Body of pancreas (tissue), 4 donors: Measurements from ENCODE around the gene TNFRSF25. TPM values are rescaled to one million over a fixed set of nuclear protein-coding genes. Genes with fewer than 3 reads are reported as not detected.

Source experiments
- ATAC-seq: fragments of 150-250 bp; one replicate; pipeline ENCODE4 v1.9.1; 2016
- DNase-seq, 4 donors: peaks; one replicate each; pipeline ENCODE4 v3.0.0-alpha.2; 2019
- H3K27ac ChIP-seq, 4 donors: fragments of 200-600 bp; sonication (generic); 1 replicate in 3 of 4; 2 replicates in 1 of 4; pipeline versions ENCODE4 v1.5.1 to v1.6.1; 2016 to 2019; ENCODE audit warnings: mild to moderate bottlenecking in 1 of 4, mixed read lengths in 1 of 4, moderate library complexity in 1 of 4
- H3K27me3 ChIP-seq, 2 donors: fragments of 200-600 bp; sonication (generic); one replicate each; pipeline ENCODE4 v1.6.0; 2016; ENCODE audit warnings: mild to moderate bottlenecking in 1 of 2
- H3K36me3 ChIP-seq, 2 donors: fragments of 200-600 bp; sonication (generic); replicated peaks in 1 of 2; 2 replicates each; pipeline ENCODE4 v1.5.1; 2016; ENCODE audit warnings: low read depth in 2 of 2; ENCODE audit not compliant: insufficient read depth in 1 of 2
- H3K4me1 ChIP-seq: fragments of 200-600 bp; sonication (generic); one replicate; pipeline ENCODE4 v1.6.0; 2016
- H3K4me3 ChIP-seq, 2 donors: fragments of 200-600 bp; sonication (generic); 1 replicate in 1 of 2; 2 replicates in 1 of 2; pipeline ENCODE4 v1.5.1; 2016 to 2019
- H3K9me3 ChIP-seq, 3 donors: fragments of 200-600 bp; sonication (generic); 1 replicate in 2 of 3; 2 replicates in 1 of 3; pipeline ENCODE4 v1.5.1; 2016
- POLR2A ChIP-seq, 3 donors: fragments of 450-650 bp; IDR thresholded peaks; one replicate each; pipeline ENCODE4 v1.6.1; 2016; ENCODE audit warnings: antibody characterized with exemption in 3 of 3, mild to moderate bottlenecking in 2 of 3
- WGBS, 2 donors: methylation state at CpG; one replicate each; pipeline ENCODE4 v1.1.5; 2017; 5-methylcytosine and 5-hydroxymethylcytosine counted together
- intact Hi-C: fragments of 100-400 bp; cut with DNase I; formaldehyde crosslinking; loops from one replicate; pipeline ENCODE4 v1.15.1; 2023
- total RNA-seq, 2 donors: library from RNA; depleted of rRNA; stranded (reverse); fragments of >200 nt; gene quantifications; one replicate each; pipeline ENCODE4 v1.1.0, GENCODE V29; 2016
- TF ChIP-seq, protein P1 (sequence below), 7 experiments: fragments of 450-650 bp in 4 of 7; fragments of 200-600 bp in 3 of 7; sonication (generic) in 3 of 7; IDR thresholded peaks; one replicate each; pipeline ENCODE4 v1.5.1; 2016 to 2019; ENCODE audit warnings: antibody characterized with exemption in 7 of 7

The TNFRSF25 gene
- total RNA-seq, 2 donors from 2014 or later = 4.2 to 23.1 TPM

DNA sequence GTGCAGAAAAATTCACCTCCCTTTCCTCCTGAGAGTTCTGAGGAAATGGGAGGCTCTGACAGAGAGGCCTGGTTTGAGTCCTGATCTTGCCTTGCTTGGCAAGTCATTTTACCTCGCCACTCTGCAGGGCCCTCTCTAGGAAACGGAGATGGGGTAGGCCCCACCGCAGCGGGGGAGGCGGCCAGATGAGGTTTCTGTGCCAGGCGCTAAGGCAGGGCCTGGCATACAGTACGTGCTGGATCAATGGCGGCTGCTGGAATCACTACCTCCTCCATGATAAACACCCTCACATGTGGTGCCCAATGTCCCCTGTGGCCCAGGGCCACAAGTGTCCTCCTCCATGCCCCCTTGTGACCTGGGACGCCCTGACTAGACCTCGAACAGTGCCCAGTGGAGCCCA, 26.0 kb upstream of the TNFRSF25 start:
- no peak overlapping the region for H3K4me3 ChIP-seq
- TF ChIP-seq, protein P1, sequence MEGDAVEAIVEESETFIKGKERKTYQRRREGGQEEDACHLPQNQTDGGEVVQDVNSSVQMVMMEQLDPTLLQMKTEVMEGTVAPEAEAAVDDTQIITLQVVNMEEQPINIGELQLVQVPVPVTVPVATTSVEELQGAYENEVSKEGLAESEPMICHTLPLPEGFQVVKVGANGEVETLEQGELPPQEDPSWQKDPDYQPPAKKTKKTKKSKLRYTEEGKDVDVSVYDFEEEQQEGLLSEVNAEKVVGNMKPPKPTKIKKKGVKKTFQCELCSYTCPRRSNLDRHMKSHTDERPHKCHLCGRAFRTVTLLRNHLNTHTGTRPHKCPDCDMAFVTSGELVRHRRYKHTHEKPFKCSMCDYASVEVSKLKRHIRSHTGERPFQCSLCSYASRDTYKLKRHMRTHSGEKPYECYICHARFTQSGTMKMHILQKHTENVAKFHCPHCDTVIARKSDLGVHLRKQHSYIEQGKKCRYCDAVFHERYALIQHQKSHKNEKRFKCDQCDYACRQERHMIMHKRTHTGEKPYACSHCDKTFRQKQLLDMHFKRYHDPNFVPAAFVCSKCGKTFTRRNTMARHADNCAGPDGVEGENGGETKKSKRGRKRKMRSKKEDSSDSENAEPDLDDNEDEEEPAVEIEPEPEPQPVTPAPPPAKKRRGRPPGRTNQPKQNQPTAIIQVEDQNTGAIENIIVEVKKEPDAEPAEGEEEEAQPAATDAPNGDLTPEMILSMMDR (IDR thresholded peaks at IDR 0.05) = no peak
- TF ChIP-seq POLR2A (IDR thresholded peaks at IDR 0.05) = no peak
- WGBS, 2 donors = 63 to 73% methylated on average over 6 to 10 of the region's 10 CpGs
- no peaks in the 10 kb centered on the region for H3K27me3 ChIP-seq
- peaks cover 33% of the 10 kb centered on the region for H3K4me1 ChIP-seq
- intact Hi-C loops = no loop called here
- ATAC-seq (no peak), DNase-seq (no peak)
- H3K9me3 ChIP-seq = no peaks in the 10 kb centered on the region
- no peaks in the 10 kb centered on the region for H3K36me3 ChIP-seq
- H3K27ac ChIP-seq = peak overlapping the region in 2 of 4 donors; percentile 3 to 35

DNA sequence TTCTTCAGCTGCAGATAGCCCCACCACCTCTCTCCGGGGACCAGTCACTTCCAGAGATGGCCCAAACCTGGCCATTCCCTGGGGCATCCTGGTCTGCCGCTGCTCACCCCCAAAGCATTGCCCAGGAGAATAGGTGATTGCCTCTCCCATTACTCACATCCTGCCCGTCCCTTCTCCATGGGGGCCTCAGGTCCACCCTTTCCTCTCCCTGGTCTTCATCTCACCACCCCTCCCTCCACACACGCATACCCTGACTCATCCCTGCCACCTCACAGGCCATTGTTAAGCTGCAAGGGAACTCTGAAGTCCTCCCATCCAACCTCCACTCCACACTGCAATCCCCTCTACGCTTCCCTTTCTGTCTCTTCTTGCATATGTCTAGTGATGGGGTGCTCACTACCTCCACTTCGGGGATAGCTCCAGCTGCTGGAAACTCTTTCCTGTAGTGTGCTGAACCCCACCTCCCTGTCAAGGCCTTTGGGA, 25.5 kb upstream of the TNFRSF25 start, which contains the start of gene PLEKHG5:
PLEKHG5 (minus strand) TSS at position 188 of the 483 bp plus-strand sequence. CDS start 14,096 bp downstream, outside the sequence.
- Histone ChIP-seq H3K27me3 (no peaks in the 10 kb centered on the region), H3K4me3 (peak within 1 kb of the TSS; percentile 58 to 74), H3K9me3 (no peaks in the 10 kb centered on the region), H3K4me1 (peaks cover 31% of the 10 kb centered on the region), H3K27ac (peak within 1 kb of the TSS; percentile 37 to 85 (median 82)), H3K36me3 (no peaks in the 10 kb centered on the region)
- no peak for TF ChIP-seq POLR2A (IDR thresholded peaks at IDR 0.05)
- TF ChIP-seq, protein P1 (IDR thresholded peaks at IDR 0.05) = no peak
- DNase-seq (no peak), ATAC-seq (no peak)
- WGBS, 2 donors = 68 to 70% methylated on average over 6 of the region's 6 CpGs
- intact Hi-C loops = no loop called here

DNA sequence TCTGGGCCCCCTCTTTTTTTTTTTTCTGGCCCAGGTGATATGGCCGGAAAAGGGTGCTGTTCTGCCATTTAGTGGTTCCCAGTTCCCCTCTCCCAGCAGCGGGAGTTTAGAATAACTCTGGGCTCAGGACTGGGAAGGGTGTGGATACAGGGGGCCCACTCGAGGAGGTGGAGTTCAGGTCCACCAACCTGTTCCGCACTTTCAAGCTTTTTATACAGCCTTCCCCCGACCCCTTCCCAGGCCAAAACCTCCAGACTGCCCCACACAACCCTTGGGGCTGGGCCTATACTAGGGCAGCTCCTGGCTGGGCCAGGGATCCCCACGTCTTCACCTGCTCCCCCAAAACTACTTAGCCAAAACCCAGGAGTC, 25.1 kb upstream of the TNFRSF25 start:
- Histone ChIP-seq H3K27ac (peak overlapping the region in 3 of 4 donors; percentile 80 to 85 (median 84)), H3K4me3 (peak overlapping the region; percentile 58 to 74), H3K36me3 (no peaks in the 10 kb centered on the region), H3K9me3 (no peaks in the 10 kb centered on the region), H3K27me3 (peaks cover 0 to 3% of the 10 kb centered on the region in 2 donors), H3K4me1 (peaks cover 32% of the 10 kb centered on the region)
- WGBS, 2 donors = 10 to 13% methylated on average over 6 of the region's 6 CpGs
- TF ChIP-seq, protein P1 (IDR thresholded peaks at IDR 0.05) = no peak
- TF ChIP-seq POLR2A (IDR thresholded peaks at IDR 0.05) = no peak
- DNase-seq (no peak), ATAC-seq (no peak)
- intact Hi-C loops = no loop called here

DNA sequence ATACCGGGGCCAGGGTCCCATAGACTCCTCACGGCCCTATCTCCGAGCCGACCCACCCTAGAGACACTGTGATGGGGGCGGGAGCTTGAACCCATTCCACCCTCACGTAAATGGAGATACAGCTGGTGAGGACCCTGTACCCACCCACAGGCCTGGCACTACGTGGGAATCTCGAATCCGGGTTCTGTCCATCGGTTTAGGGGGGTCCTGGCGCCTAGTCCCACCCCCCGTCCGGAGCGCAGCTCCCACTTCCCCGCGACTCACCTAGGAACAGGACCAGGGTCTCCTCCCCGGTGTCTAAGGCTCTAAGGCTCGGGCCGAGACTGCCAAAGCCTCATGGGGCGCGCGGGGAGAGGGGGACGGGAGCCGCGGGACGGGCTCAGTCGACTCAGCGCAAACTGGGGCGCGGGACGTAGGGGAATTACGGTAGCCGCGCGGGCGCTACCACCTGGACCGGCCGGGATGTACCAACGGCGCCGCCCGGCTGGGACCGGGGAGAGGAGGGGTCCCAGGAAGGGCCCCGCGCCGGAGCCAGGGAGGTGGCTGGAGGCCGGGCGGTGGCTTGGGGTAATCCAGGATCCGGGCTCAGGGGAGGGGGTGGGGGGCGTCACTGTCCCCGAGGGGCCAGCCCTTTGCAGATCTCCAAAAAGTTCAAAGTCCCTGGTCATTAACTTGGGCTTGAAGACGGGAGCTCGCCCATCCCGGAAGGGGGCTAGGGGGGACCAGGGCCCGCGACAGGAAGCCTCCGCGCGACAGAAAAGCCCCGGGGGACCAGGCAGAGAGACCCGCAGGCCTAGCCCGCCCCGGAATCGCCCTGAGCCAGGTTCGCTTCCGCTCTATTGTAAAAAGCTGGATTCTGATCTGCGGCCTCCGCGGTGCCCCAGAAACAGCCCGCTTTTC, 24.5 kb upstream of the TNFRSF25 start:
- TF ChIP-seq, protein P1 (IDR thresholded peaks at IDR 0.05) = peak in 3 of 7 experiments; percentile 1 to 7 (median 2)
- TF ChIP-seq POLR2A (IDR thresholded peaks at IDR 0.05) = peak in 2 of 3 donors; percentile 58 to 60
- peaks cover 37% of the 10 kb centered on the region for H3K4me1 ChIP-seq
- peaks cover 0 to 9% of the 10 kb centered on the region in 2 donors for H3K27me3 ChIP-seq
- DNase-seq (peak; percentile 74 to 81 (median 79)), ATAC-seq (peak; percentile 85)
- WGBS, 2 donors = 0 to 1% methylated on average over 22 to 69 of the region's 70 CpGs
- intact Hi-C loops = no loop called here
- H3K36me3 ChIP-seq = no peaks in the 10 kb centered on the region
- H3K27ac ChIP-seq = peak overlapping the region; percentile 37 to 85 (median 82)
- H3K4me3 ChIP-seq = peak overlapping the region; percentile 58 to 74
- H3K9me3 ChIP-seq = no peaks in the 10 kb centered on the region
